H1 (cell line): ENCODE results near the gene GJD2. TPM values are rescaled to one million over a fixed set of nuclear protein-coding genes. Genes with fewer than 3 reads are reported as not detected.

Experiments
- CTCF ChIA-PET: fragments of 300-600 bp; sonication (Branson Sonifier 250); formaldehyde crosslinking; loops from one replicate; lab custom pipeline; 2021; ENCODE audit not compliant: partially characterized antibody; lab: Charles Lee
- POLR2A ChIA-PET: fragments of 300-600 bp; sonication (Branson Sonifier 250); formaldehyde crosslinking; loops from one replicate; lab custom pipeline; 2021; ENCODE audit warnings: inconsistent platforms; ENCODE audit not compliant: partially characterized antibody; lab: Charles Lee
- DNase-seq, 2 experiments: peaks; one replicate each; pipeline versions ENCODE4 v3.0.0 to v3.0.0-alpha.2; 2010 to 2022; ENCODE audit warnings: low spot score in 2 of 2, low read depth in 1 of 2, mixed read lengths in 1 of 2
- FAIRE-seq: peaks from 2 replicates; lab custom pipeline; 2011; peaks lifted over from hg19 to GRCh38; lab: Jason Lieb, UNC
- H2AFZ ChIP-seq: 2 replicates; pipeline ENCODE4 v1.8.1; 2012; ENCODE audit warnings: low read length, inconsistent platforms
- H2AK5ac ChIP-seq: 2 replicates; pipeline ENCODE4 v1.6.1; 2013; ENCODE audit warnings: low read depth, low read length
- H2BK120ac ChIP-seq: replicated peaks from 2 replicates; pipeline ENCODE3; 2013; ENCODE audit warnings: low read depth, low read length, inconsistent platforms
- H2BK12ac ChIP-seq: 2 replicates; pipeline ENCODE4 v1.6.1; 2013; ENCODE audit warnings: low read depth, low read length
- H2BK15ac ChIP-seq: 2 replicates; pipeline ENCODE4 v1.6.1; 2013; ENCODE audit warnings: low read length
- H2BK20ac ChIP-seq: 2 replicates; pipeline ENCODE4 v1.6.1; 2013; ENCODE audit warnings: low read length
- H2BK5ac ChIP-seq: 2 replicates; pipeline ENCODE4 v1.6.1; 2013; ENCODE audit warnings: low read depth, low read length
- H3K14ac ChIP-seq: 2 replicates; pipeline ENCODE4 v1.6.1; 2013; ENCODE audit warnings: inconsistent platforms; ENCODE audit not compliant: insufficient read length
- H3K18ac ChIP-seq: 2 replicates; pipeline ENCODE4 v1.6.1; 2013; ENCODE audit warnings: low read length; ENCODE audit errors: extremely low read depth
- H3K23ac ChIP-seq: 2 replicates; pipeline ENCODE4 v1.6.1; 2013; ENCODE audit warnings: inconsistent platforms; ENCODE audit not compliant: insufficient read length
- H3K23me2 ChIP-seq: 2 replicates; pipeline ENCODE4 v1.6.1; 2013; ENCODE audit warnings: low read depth, low read length
- H3K27ac ChIP-seq: 2 replicates; pipeline ENCODE4 v1.6.1; 2011; ENCODE audit warnings: low read depth, low read length, inconsistent platforms
- H3K27me3 ChIP-seq, 4 experiments: replicated peaks in 1 of 4; 1 replicate in 1 of 4; 2 replicates in 3 of 4; pipeline versions ENCODE4 v1.6.1 to v1.8.1; 2011 to 2013; ENCODE audit warnings: low read length in 3 of 4, mild to moderate bottlenecking in 3 of 4, inconsistent platforms in 2 of 4, mixed read lengths in 2 of 4, moderate library complexity in 1 of 4; ENCODE audit not compliant: control insufficient read depth in 3 of 4, insufficient read depth in 3 of 4; ENCODE audit errors: extremely low read depth in 1 of 4
- H3K36me3 ChIP-seq, 4 experiments: 2 replicates each; pipeline versions ENCODE4 v1.6.1 to v1.8.1; 2011 to 2013; ENCODE audit warnings: mild to moderate bottlenecking in 4 of 4, low read length in 3 of 4, moderate library complexity in 2 of 4, control low read depth in 1 of 4, inconsistent platforms in 1 of 4; ENCODE audit not compliant: insufficient read depth in 4 of 4, control insufficient read depth in 2 of 4
- H3K4ac ChIP-seq: replicated peaks from 2 replicates; pipeline ENCODE3; 2013; ENCODE audit warnings: low read length, low read depth, mixed read lengths, inconsistent platforms; ENCODE audit not compliant: insufficient read length
- H3K4me1 ChIP-seq, 4 experiments: replicated peaks in 1 of 4; 1 replicate in 1 of 4; 2 replicates in 3 of 4; pipeline versions ENCODE4 v1.6.1 to v1.8.1; 2011 to 2013; ENCODE audit warnings: low read length in 3 of 4, inconsistent platforms in 2 of 4, mixed read lengths in 1 of 4; ENCODE audit not compliant: insufficient read depth in 4 of 4, control insufficient read depth in 3 of 4
- H3K4me2 ChIP-seq, 2 experiments: 2 replicates each; pipeline versions ENCODE4 v1.6.1 to v1.8.1; 2011 to 2013; ENCODE audit warnings: low read depth in 2 of 2, low read length in 2 of 2, control low read depth in 1 of 2, inconsistent platforms in 1 of 2, mild to moderate bottlenecking in 1 of 2; ENCODE audit not compliant: insufficient read depth in 1 of 2
- H3K4me3 ChIP-seq, 4 experiments: fragments of 200-600, 300-600 bp in 1 of 4; sonication (generic), shearing (Covaris generic), sonication (Bioruptor Twin) in 1 of 4; 2 replicates each; pipeline versions ENCODE4 v1.5.1 to v1.8.1; 2011 to 2016; ENCODE audit warnings: low read length in 4 of 4, low read depth in 3 of 4, control low read depth in 2 of 4, inconsistent platforms in 2 of 4, mild to moderate bottlenecking in 2 of 4, mixed read lengths in 1 of 4, moderate library complexity in 1 of 4; ENCODE audit not compliant: insufficient read depth in 2 of 4; ENCODE audit errors: extremely low read depth in 1 of 4
- H3K56ac ChIP-seq: replicated peaks from 2 replicates; pipeline ENCODE3; 2013; ENCODE audit warnings: low read depth, mild to moderate bottlenecking, mixed read lengths, low read length, inconsistent platforms; ENCODE audit not compliant: insufficient read length
- H3K79me1 ChIP-seq: 2 replicates; pipeline ENCODE4 v1.6.1; 2013; ENCODE audit warnings: low read depth, low read length, control low read depth
- H3K79me2 ChIP-seq, 2 experiments: 2 replicates each; pipeline versions ENCODE4 v1.6.1 to v1.8.1; 2012 to 2013; ENCODE audit warnings: low read length in 2 of 2, mild to moderate bottlenecking in 2 of 2, inconsistent platforms in 1 of 2; ENCODE audit not compliant: insufficient read depth in 2 of 2, control insufficient read depth in 1 of 2
- H3K9ac ChIP-seq, 4 experiments: replicated peaks in 1 of 4; 1 replicate in 1 of 4; 2 replicates in 3 of 4; pipeline versions ENCODE4 v1.6.1 to v1.8.1; 2011 to 2013; ENCODE audit warnings: low read depth in 3 of 4, low read length in 3 of 4, control low read depth in 2 of 4, mild to moderate bottlenecking in 2 of 4, moderate library complexity in 2 of 4, inconsistent platforms in 1 of 4; ENCODE audit errors: extremely low read depth in 1 of 4
- H3K9me3 ChIP-seq, 2 experiments: 2 replicates each; pipeline versions ENCODE4 v1.6.1 to v1.8.1; 2012 to 2013; ENCODE audit warnings: mild to moderate bottlenecking in 2 of 2, moderate library complexity in 2 of 2, control low read depth in 1 of 2, inconsistent platforms in 1 of 2, low read depth in 1 of 2, low read length in 1 of 2, mixed read lengths in 1 of 2; ENCODE audit not compliant: insufficient read depth in 2 of 2
- H4K20me1 ChIP-seq, 2 experiments: replicated peaks in 1 of 2; 2 replicates each; pipeline versions ENCODE3 to v1.8.1; 2011 to 2013; ENCODE audit warnings: inconsistent platforms in 2 of 2, low read length in 2 of 2, mild to moderate bottlenecking in 1 of 2; ENCODE audit not compliant: insufficient read depth in 2 of 2, control insufficient read depth in 1 of 2
- H4K5ac ChIP-seq: 2 replicates; pipeline ENCODE4 v1.6.1; 2013; ENCODE audit warnings: low read length, low read depth, mixed read lengths, inconsistent platforms; ENCODE audit not compliant: insufficient read length
- H4K8ac ChIP-seq: 2 replicates; pipeline ENCODE4 v1.8.0; 2013; ENCODE audit warnings: mild to moderate bottlenecking, moderate library complexity, low read length, inconsistent platforms; ENCODE audit not compliant: insufficient read depth; ENCODE audit errors: extremely low read depth
- H4K91ac ChIP-seq: replicated peaks from 2 replicates; pipeline ENCODE3; 2013; ENCODE audit warnings: low read length, mixed read lengths, inconsistent platforms; ENCODE audit not compliant: insufficient read length
- NRF1 ChIP-seq: IDR thresholded peaks from 2 replicates; pipeline ENCODE4 v1.6.1; 2011; ENCODE audit warnings: mild to moderate bottlenecking, low read depth, low read length, improper control_type of control experiment
- PHF8 ChIP-seq: fragments of 200-600 bp; sonication (generic); conservative IDR thresholded peaks from 2 replicates; pipeline ENCODE4 v1.7.1; 2012; ENCODE audit warnings: low read depth, mild to moderate bottlenecking, inconsistent platforms, low read length, moderate library complexity
- RAD21 ChIP-seq, 2 experiments: IDR thresholded peaks in 1 of 2; conservative IDR thresholded peaks in 1 of 2; 2 replicates each; pipeline ENCODE4 v1.6.1; 2011; ENCODE audit warnings: low read depth in 2 of 2, low read length in 2 of 2, improper control_type of control experiment in 1 of 2, inconsistent platforms in 1 of 2, mild to moderate bottlenecking in 1 of 2, moderate library complexity in 1 of 2
- SUZ12 ChIP-seq: fragments of 200-600 bp; sonication (generic); IDR thresholded peaks from 2 replicates; pipeline ENCODE4 v1.6.1; 2012; ENCODE audit warnings: mild to moderate bottlenecking, inconsistent platforms, low read length, moderate library complexity, mixed read lengths
- TBP ChIP-seq: IDR thresholded peaks from 2 replicates; pipeline ENCODE4 v1.6.1; 2011; ENCODE audit warnings: low read depth, low read length, improper control_type of control experiment
- WGBS, 2 experiments: shearing (Covaris generic) in 1 of 2; methylation state at CpG; one replicate each; pipeline versions ENCODE4 v1.1.6 to v1.1.7; 2013 to 2015; ENCODE audit warnings: low lambda C conversion rate in 2 of 2, mixed read lengths in 2 of 2, inconsistent platforms in 1 of 2, low coverage in 1 of 2, missing lambda C conversion rate in 1 of 2; ENCODE audit not compliant: insufficient replicate concordance in 2 of 2, insufficient coverage in 1 of 2, insufficient read length in 1 of 2; ENCODE audit errors: extremely low coverage in 1 of 2, missing lambda C conversion rate in 1 of 2; 5-methylcytosine and 5-hydroxymethylcytosine counted together
- polyA plus RNA-seq, 7 experiments: library from polyadenylated mRNA; depleted of rRNA in 3 of 7; stranded (reverse) in 5 of 7; unstranded in 2 of 7; fragments of >200 nt in 5 of 7; fragments of 200-250 nt in 2 of 7; gene quantifications; 1 replicate in 5 of 7; 2 replicates in 1 of 7; 4 replicates in 1 of 7; pipeline versions ENCODE4 v1.2.1 to v1.2.3, GENCODE V29; 2011 to 2013; ENCODE audit warnings: missing spikeins in 2 of 7, mixed read lengths in 2 of 7
- total RNA-seq: library from RNA; stranded (reverse); fragmentation: NEBNext Ultra II Directional; extraction: Animal tissue kit (Norgen Biotek cat#: 25700); gene quantifications from 2 replicates; pipeline ENCODE4 v1.2.1, GENCODE V29; 2021

The GJD2 gene
- total and polyA plus RNA-seq, 2 of the 8 experiments (the other 6 are each of a cell fraction or from before 2014, with no cell fraction given): 0.39 to 0.54 TPM

GRCh38 chr15:34732430-34732829, 22.4 kb downstream of the GJD2 start:
- Histone ChIP-seq H3K79me2 (no peaks in the 10 kb centered on the region), H2BK5ac (peak overlapping the region; percentile 46; the same call in 1 of the 2 replicates), H3K9me3 (0 out of 4 replicates have a peak, but pooled peaks cover 0 to under 1% of the 10 kb centered on the region in 2 experiments), H3K4me1 (no peaks in the 10 kb centered on the region), H3K14ac (no peak overlapping the region), H4K91ac (peak overlapping the region; percentile 34), H2BK15ac (no peak overlapping the region), H3K18ac (no peak overlapping the region), H3K4ac (no peak overlapping the region), H3K27ac (no peak overlapping the region), H3K23ac (no peak overlapping the region), H3K23me2 (no peaks in the 10 kb centered on the region), H3K79me1 (no peaks in the 10 kb centered on the region), H3K4me2 (no peak overlapping the region), H2AK5ac (no peak overlapping the region), H3K36me3 (no peaks in the 10 kb centered on the region)
- 84% methylated on average over 6 of the region's 6 CpGs; no CpG with 5 or more reads in 1 of the 2 experiments for WGBS, 2 experiments
- TF ChIP-seq NRF1 (no peak), PHF8 (no peak), TBP (no peak), SUZ12 (no peak), RAD21 (IDR thresholded peaks at IDR 0.05 in 1 of 2, conservative IDR thresholded peaks at IDR 0.05 in 1 of 2; ENCODE audit: low read depth in 2 of 2, low read length in 2 of 2) (no peak)
- TF ChIP-seq, all 59 proteins: peak for 0
- H2BK120ac ChIP-seq: peak overlapping the region; percentile 25
- ChIA-PET POLR2A (no interaction called here), CTCF (no interaction called here)
- 0 out of 2 replicates have a peak overlapping the region, but pooled peaks have one; percentile 24 for H2BK20ac ChIP-seq
- FAIRE-seq (no peak), DNase-seq (no peak)
- no peak overlapping the region for H2BK12ac ChIP-seq
- H4K20me1 ChIP-seq: no peaks in the 10 kb centered on the region
- no peak overlapping the region for H3K4me3 ChIP-seq
- H4K5ac ChIP-seq: no peak overlapping the region
- H4K8ac ChIP-seq: no peak overlapping the region
- H3K27me3 ChIP-seq: no peaks in the 10 kb centered on the region
- no peak overlapping the region for H3K56ac ChIP-seq
- H2AFZ ChIP-seq: peak overlapping the region; percentile 11; the same call in 1 of the 2 replicates
- H3K9ac ChIP-seq: no peak overlapping the region
